Stimulated activated CD4-positive, alpha-beta T cell treated with anti-CD3 and anti-CD28 coated beads, Interleukin-4, amount 100 ng/mL, for 24 hours (primary cell): ENCODE measurements around the gene PIM3.

Source experiments
- DNase-seq: peaks from one replicate; pipeline ENCODE4 v3.0.0-alpha.2; 2020

The PIM3 gene

DNA sequence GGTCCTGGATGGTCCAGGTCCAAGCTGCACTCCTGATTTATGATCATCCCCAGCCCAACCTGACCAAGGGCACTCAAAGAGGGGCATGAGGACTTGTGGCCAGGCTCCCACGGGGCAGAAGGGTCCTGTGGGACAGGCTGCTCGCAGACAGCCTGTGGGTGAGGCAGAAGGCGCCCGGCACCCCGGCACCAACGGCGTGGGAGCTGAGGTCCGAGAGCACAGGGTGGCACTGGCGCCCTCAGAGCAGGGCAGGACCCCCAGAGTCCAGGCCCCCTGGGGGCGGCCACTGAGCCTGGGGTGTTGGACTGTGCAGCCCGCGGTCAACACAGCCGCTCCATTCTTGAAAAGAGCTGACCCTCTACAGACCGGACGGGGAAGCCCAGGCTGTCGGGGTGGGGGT lies 48.7 kb downstream of the PIM3 start:
- no peak for DNase-seq

DNA sequence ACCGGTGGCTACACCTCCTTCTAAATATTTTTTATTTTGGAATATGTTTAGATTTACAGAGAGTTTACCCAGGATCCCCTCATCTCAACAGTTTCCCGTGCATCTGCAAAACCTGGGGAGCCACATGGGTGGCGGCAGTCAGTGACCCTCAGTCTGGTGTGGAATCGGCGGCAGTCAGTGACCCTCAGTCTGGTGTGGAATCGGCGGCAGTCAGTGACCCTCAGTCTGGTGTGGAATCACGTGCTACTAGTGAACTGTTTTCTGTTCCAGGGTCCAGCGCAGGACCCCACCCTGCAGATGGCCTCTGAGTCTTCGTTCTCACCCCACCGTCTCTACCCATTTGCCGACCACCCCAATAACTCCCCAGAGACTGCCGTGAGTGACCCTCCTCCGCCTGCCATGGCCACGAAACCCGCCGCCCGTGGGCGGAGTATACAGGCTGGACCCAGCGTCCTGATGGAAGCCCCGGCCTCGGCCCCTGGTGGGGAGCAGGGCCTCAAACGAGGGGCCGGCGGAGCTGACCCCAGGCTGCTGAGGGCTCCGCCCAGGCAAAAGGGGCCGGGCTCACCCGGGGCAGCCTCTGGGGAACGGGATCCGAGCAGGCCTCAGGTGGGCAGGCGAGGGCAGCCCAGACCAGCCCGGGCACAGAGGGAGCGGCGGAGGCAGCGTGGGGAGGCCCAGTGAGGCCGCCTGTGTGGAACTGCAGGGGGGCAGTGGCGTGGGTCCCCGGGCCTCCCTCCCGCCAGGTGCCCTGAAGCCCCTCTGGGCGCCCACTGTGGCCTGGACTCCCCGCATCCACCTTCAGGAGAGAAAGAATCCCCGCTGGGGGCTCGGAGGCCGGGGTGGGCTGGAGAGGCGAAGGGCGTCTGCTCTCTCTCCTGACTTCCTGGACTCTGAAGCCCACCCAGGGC lies 49.4 kb downstream of the PIM3 start:
- DNase-seq, result no peak

GRCh38 chr22:50010676-50011446 lies 50.3 kb downstream of the PIM3 start:
- peak; percentile 50 for DNase-seq

DNA sequence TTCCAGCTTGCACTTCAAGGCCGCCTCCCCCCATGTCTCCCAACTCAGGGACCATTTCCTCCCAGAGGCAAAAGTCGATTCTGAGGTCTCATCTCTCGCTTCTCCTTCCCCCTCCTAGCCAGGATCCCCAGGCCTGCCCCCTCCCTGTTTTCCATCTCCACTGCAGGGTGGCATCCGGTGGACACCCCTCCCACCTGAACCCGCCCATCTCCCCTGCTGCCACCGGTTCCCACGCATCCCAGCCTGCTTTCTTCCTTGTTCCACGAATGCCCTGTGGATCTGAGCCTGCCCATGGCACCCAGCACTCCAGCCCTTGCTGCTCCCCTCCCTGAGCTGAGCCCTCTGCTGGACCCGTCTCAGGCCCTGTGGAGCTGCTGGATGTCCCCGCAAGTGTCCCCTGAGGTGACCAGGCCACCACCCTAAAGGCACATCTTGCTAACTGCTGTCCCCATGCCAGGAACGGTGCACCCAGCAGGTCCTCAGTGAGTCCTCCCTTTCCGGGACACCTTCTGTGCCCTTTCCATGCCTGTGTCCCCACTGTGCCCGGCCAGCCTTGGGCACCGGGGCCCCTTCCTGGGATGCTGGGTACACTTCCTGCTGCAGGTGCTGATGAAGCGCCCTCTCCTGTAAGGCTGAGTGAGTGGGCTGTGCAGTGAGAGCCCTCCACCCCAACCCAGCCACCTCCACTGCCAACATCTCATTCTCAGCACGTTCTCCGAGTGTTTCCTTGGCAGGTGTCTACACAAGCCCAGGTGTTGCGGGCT lies 51.1 kb downstream of the PIM3 start:
- DNase-seq, result no peak

- DNase-seq, result no peak
These were observed 51.9 kb downstream of the PIM3 start, which contains the start of gene IL17REL for GRCh38 chr22:50012211-50013181. Gene IL17REL, minus strand, starts transcription at chr22:50012765. Its CDS starts 119 bp downstream, at chr22:50012646.
